Testis (tissue), 2 donors: ENCODE measurements around the gene ICA1.

Experiments used
- CTCF ChIP-seq, 3 experiments: fragments of 450-650 bp in 2 of 3; fragments of 200-600 bp in 1 of 3; sonication (generic) in 1 of 3; IDR thresholded peaks; one replicate each; pipeline ENCODE4 v1.5.1; 2016 to 2019; ENCODE audit warnings: antibody characterized with exemption in 3 of 3, mild to moderate bottlenecking in 2 of 3, moderate library complexity in 1 of 3
- POLR2A ChIP-seq: fragments of 450-650 bp; IDR thresholded peaks from one replicate; pipeline ENCODE4 v1.6.1; 2017; ENCODE audit warnings: antibody characterized with exemption, mild to moderate bottlenecking, moderate library complexity

- TF ChIP-seq CTCF (IDR thresholded peaks at IDR 0.05), result no peak
- TF ChIP-seq POLR2A, result no peak
These were observed 47.6 kb downstream of the ICA1 start for GRCh38 chr7:8214244-8214824.
